Erythroblast (primary cell): ENCODE measurements around the gene MAPK1.

Source experiments
- GATA1 ChIP-seq: IDR thresholded peaks from 2 replicates; pipeline ENCODE4 v1.6.1; 2011; ENCODE audit warnings: low read depth, mild to moderate bottlenecking, control low read depth, low read length, moderate library complexity
- POLR2A ChIP-seq: IDR thresholded peaks from 2 replicates; pipeline ENCODE4 v1.6.1; 2011; ENCODE audit warnings: mild to moderate bottlenecking, low read length

- TF ChIP-seq POLR2A = no peak
- TF ChIP-seq GATA1 = no peak
These were observed 87.2 kb downstream of the MAPK1 start for GRCh38 chr22:21780259-21780658.
